OCI-LY7 (cell line): ENCODE results near the gene TICAM2. TPM values are rescaled to one million over a fixed set of nuclear protein-coding genes. Genes with fewer than 3 reads are reported as not detected.
A peak's percentile ranks its signal among the peaks of the same experiment; 100 is the strongest.

Source experiments
- Bru-seq: library from RNA; stranded (reverse); fragments of 400-500 nt; gene quantifications from one replicate; lab custom pipeline; 2021; lab: Mats Ljungman, UMichigan
- BruChase-seq, 2 experiments: library from RNA; stranded (reverse); fragments of 400-500 nt; gene quantifications; one replicate each; lab custom pipeline; 2021; lab: Mats Ljungman, UMichigan
- BruUV-seq: library from RNA; stranded (reverse); fragments of 400-500 nt; replicated peaks from 2 replicates; lab custom pipeline; 2021; lab: Mats Ljungman, UMichigan
- CTCF ChIA-PET: fragments of 300-600 bp; sonication (Branson Sonifier 250); formaldehyde crosslinking; loops from one replicate; lab custom pipeline; 2022; ENCODE audit warnings: antibody characterized with exemption; ENCODE audit not compliant: unreplicated experiment; lab: Charles Lee
- POLR2A ChIA-PET: fragments of 300-600 bp; sonication (Branson Sonifier 250); formaldehyde crosslinking; loops from one replicate; lab custom pipeline; 2022; ENCODE audit warnings: antibody characterized with exemption; lab: Charles Lee
- DNase-seq: peaks from one replicate; pipeline ENCODE4 v3.0.0-alpha.2; 2015; ENCODE audit warnings: low spot score
- H2AFZ ChIP-seq: fragments of 200-600 bp; sonication (generic), shearing (Covaris generic); 2 replicates; pipeline ENCODE4 v1.6.1; 2014; ENCODE audit warnings: mild to moderate bottlenecking, antibody characterized with exemption, low read length, moderate library complexity
- H3K27ac ChIP-seq: fragments of 200-600 bp; sonication (generic); 2 replicates; pipeline ENCODE4 v1.5.1; 2014; ENCODE audit warnings: mixed run types, low read depth, mild to moderate bottlenecking, moderate library complexity, low read length, inconsistent platforms; ENCODE audit not compliant: poor library complexity, severe bottlenecking
- H3K36me3 ChIP-seq: fragments of 200-600 bp; sonication (generic); 2 replicates; pipeline ENCODE4 v1.6.1; 2014; ENCODE audit warnings: mild to moderate bottlenecking, antibody characterized with exemption, low read length, moderate library complexity, mixed read lengths; ENCODE audit not compliant: insufficient read depth
- H3K4me1 ChIP-seq: fragments of 200-600 bp; sonication (generic); 2 replicates; pipeline ENCODE4 v1.5.1; 2014; ENCODE audit warnings: mild to moderate bottlenecking, low read length; ENCODE audit not compliant: insufficient read depth, poor library complexity, severe bottlenecking
- H3K4me2 ChIP-seq: fragments of 200-600 bp; sonication (generic); 2 replicates; pipeline ENCODE4 v1.6.1; 2014; ENCODE audit warnings: mild to moderate bottlenecking, low read length
- H3K4me3 ChIP-seq: fragments of 200-600 bp; sonication (generic); 2 replicates; pipeline ENCODE4 v1.5.1; 2014; ENCODE audit warnings: mild to moderate bottlenecking, low read depth, low read length; ENCODE audit not compliant: poor library complexity, severe bottlenecking
- H3K79me2 ChIP-seq: fragments of 200-600 bp; sonication (generic); 2 replicates; pipeline ENCODE4 v1.6.1; 2016; ENCODE audit warnings: low read depth, mild to moderate bottlenecking, low read length, moderate library complexity, mixed read lengths; ENCODE audit not compliant: insufficient read depth
- H3K9me2 ChIP-seq: fragments of 200-600 bp; sonication (generic); 2 replicates; pipeline ENCODE4 v1.6.1; 2016; ENCODE audit warnings: mild to moderate bottlenecking, low read length, mixed read lengths; ENCODE audit not compliant: insufficient read depth
- H3K9me3 ChIP-seq: fragments of 200-600 bp; sonication (generic); 2 replicates; pipeline ENCODE4 v1.6.1; 2014; ENCODE audit warnings: mild to moderate bottlenecking, mixed run types, low read length, mixed read lengths
- H4K20me1 ChIP-seq: fragments of 200-600 bp; sonication (generic); 2 replicates; pipeline ENCODE4 v1.6.1; 2014; ENCODE audit warnings: mild to moderate bottlenecking, antibody characterized with exemption, low read length, moderate library complexity, mixed read lengths; ENCODE audit not compliant: insufficient read depth
- CTCF ChIP-seq: fragments of 200-600 bp; sonication (generic); conservative IDR thresholded peaks from 2 replicates; pipeline ENCODE4 v1.5.1; 2014; ENCODE audit warnings: mild to moderate bottlenecking, antibody characterized with exemption, low read length, moderate library complexity, mixed read lengths
- EZH2phosphoT487 ChIP-seq: fragments of 200-600 bp; sonication (generic); IDR thresholded peaks from 2 replicates; pipeline ENCODE4 v1.6.1; 2018; ENCODE audit warnings: low read depth, borderline replicate concordance, mild to moderate bottlenecking, mixed run types, antibody characterized with exemption, low read length, moderate library complexity, mixed read lengths
- intact Hi-C: fragments of 100-400 bp; cut with micrococcal nuclease; formaldehyde crosslinking; loops from one replicate; pipeline ENCODE4 v1.10.0; 2022; ENCODE audit not compliant: unreplicated experiment
- long read RNA-seq: library from polyadenylated mRNA; stranded (forward); transcript quantifications from one replicate; pipeline ENCODE4 v2.0.0, GENCODE V29; 2022
- total RNA-seq, 2 experiments: library from RNA; depleted of rRNA in 1 of 2; stranded (reverse); fragments of >200 nt in 1 of 2; shearing (Covaris generic) in 1 of 2; gene quantifications; 2 replicates each; pipeline ENCODE4 v1.2.3, GENCODE V29; 2014 to 2022

Gene TICAM2, protein sequence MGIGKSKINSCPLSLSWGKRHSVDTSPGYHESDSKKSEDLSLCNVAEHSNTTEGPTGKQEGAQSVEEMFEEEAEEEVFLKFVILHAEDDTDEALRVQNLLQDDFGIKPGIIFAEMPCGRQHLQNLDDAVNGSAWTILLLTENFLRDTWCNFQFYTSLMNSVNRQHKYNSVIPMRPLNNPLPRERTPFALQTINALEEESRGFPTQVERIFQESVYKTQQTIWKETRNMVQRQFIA
- not detected in 2 replicates for total RNA-seq (2014; rRNA removed; shearing (Covaris generic))
- 0.65 and 0.87 TPM in 2 replicates for total RNA-seq (2022)
- Bru-seq, nascent RNA = percentile 29 among the genes with signal in this experiment
- BruChase-seq, experiment 1, labeled RNA remaining after a 6-hour chase = percentile 52 among the genes with signal in this experiment
- BruChase-seq, experiment 2, labeled RNA remaining after a 2-hour chase = percentile 59 among the genes with signal in this experiment
- long read RNA-seq = 0 reads

DNA sequence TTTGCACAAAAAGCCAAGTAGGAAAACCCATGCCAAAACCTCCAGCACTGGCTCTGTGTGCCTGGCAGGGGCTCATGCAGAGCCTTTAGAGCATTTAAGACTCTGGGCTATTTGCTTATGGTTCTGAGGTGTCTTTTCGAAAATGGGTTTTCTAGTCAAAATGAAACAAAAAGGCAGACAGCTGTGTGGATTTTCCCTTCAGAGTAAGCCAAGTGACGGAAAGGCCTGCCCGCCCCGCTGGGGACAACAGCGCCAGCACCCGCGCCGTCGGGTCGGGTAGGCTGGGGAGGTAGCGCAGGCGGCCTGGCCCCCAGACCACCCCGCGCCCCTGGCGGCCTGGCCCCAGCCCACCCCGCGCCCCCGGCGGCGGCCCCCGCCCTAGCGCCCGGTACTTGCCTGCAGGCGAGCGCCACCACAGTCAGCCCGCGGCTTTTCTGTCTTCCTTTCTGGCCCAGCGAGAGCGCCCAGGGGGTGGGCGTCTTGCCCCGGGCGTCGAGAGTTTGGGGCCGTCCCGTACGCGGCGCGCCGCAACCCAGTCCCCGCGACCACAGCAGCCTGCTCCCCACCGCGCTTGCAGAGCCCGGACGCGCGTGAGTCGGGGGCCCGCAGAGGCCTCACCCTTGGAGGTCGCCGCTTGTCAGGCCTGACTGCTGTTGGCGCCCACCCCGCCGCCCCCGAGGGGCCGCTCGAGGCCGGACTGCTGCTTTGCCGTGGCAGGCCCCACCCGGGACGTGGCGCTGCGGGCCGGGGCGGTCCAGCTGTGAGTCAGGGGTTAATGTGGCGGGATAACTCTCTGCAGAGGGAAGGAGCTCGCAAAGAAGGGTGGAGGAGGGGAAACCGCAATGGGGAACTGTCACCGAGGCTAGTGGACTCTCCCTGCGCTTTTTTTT lies at the start of gene TICAM2:
Gene TICAM2 (minus strand): TSS at position 779 of the 890 bp plus-strand sequence. CDS start 21,223 bp downstream, outside the sequence.
- ChIA-PET CTCF (no interaction called here), POLR2A (interaction anchor here (0.5 to 1.0 kb wide), 5 partner anchors 7 to 304 kb away, joined by 3 to 6 read pairs (median 4); no protein-coding TSS in a partner anchor)
- Histone ChIP-seq H4K20me1 (no peaks in the 10 kb centered on the region), H3K27ac (no peak within 1 kb of the TSS), H3K9me2 (no peaks in the 10 kb centered on the region), H3K36me3 (0 out of 2 replicates have a peak, but pooled peaks cover 6% of the 10 kb centered on the region), H3K4me3 (peak within 1 kb of the TSS; percentile 59), H3K9me3 (no peaks in the 10 kb centered on the region), H2AFZ (peak within 1 kb of the TSS; percentile 74; the same call in 1 of the 2 replicates), H3K4me2 (peak within 1 kb of the TSS; percentile 79), H3K79me2 (no peaks in the 10 kb centered on the region), H3K4me1 (no peaks in the 10 kb centered on the region)
- no TSS peak for BruUV-seq
- peak; percentile 48 for DNase-seq
- TF ChIP-seq EZH2phosphoT487 (no peak), CTCF (peak; percentile 42)
- intact Hi-C loops = no loop called here

GRCh38 chr5:115649541-115649940 lies 47.3 kb upstream of the TICAM2 start:
- H3K36me3 ChIP-seq = no peaks in the 10 kb centered on the region
- no peak overlapping the region for H3K27ac ChIP-seq
- DNase-seq = no peak
- CTCF ChIA-PET = no interaction called here
- intact Hi-C loops = no loop called here
- no peaks in the 10 kb centered on the region for H3K4me1 ChIP-seq
- no peaks in the 10 kb centered on the region for H3K9me2 ChIP-seq
- no peaks in the 10 kb centered on the region for H4K20me1 ChIP-seq
- no peaks in the 10 kb centered on the region for H3K79me2 ChIP-seq
- POLR2A ChIA-PET = no interaction called here
- no peaks in the 10 kb centered on the region for H3K9me3 ChIP-seq
- TF ChIP-seq CTCF (no peak), EZH2phosphoT487 (no peak)
- BruUV-seq = no TSS peak
- no peak overlapping the region for H2AFZ ChIP-seq
- no peak overlapping the region for H3K4me3 ChIP-seq
- H3K4me2 ChIP-seq = no peak overlapping the region
